Hepatocyte (in vitro differentiated cells): Measurements from ENCODE around the gene AIRE.

Experiments
- EZH2 ChIP-seq: fragments of 200-600 bp; sonication (generic); IDR thresholded peaks from 2 replicates; pipeline ENCODE4 v1.6.1; 2016; ENCODE audit warnings: antibody characterized with exemption, mild to moderate bottlenecking, borderline replicate concordance
- TF ChIP-seq, protein P1 (sequence below): fragments of 200-600 bp; sonication (generic); IDR thresholded peaks from 2 replicates; pipeline ENCODE4 v1.5.1; 2016; ENCODE audit warnings: antibody characterized with exemption, mild to moderate bottlenecking; ENCODE audit not compliant: poor library complexity

- TF ChIP-seq, protein P1, sequence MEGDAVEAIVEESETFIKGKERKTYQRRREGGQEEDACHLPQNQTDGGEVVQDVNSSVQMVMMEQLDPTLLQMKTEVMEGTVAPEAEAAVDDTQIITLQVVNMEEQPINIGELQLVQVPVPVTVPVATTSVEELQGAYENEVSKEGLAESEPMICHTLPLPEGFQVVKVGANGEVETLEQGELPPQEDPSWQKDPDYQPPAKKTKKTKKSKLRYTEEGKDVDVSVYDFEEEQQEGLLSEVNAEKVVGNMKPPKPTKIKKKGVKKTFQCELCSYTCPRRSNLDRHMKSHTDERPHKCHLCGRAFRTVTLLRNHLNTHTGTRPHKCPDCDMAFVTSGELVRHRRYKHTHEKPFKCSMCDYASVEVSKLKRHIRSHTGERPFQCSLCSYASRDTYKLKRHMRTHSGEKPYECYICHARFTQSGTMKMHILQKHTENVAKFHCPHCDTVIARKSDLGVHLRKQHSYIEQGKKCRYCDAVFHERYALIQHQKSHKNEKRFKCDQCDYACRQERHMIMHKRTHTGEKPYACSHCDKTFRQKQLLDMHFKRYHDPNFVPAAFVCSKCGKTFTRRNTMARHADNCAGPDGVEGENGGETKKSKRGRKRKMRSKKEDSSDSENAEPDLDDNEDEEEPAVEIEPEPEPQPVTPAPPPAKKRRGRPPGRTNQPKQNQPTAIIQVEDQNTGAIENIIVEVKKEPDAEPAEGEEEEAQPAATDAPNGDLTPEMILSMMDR: no peak
- no peak for TF ChIP-seq EZH2
These were observed 27.8 kb downstream of the AIRE start for GRCh38 chr21:44313451-44313850.
